Immature natural killer cell (primary cell): Measurements from ENCODE around the gene TMEM89. TPM values are rescaled to one million over a fixed set of nuclear protein-coding genes. Genes with fewer than 3 reads are reported as not detected.

Experiments
- DNase-seq, 3 donors: peaks; one replicate each; pipeline ENCODE4 v3.0.0; 2022; ENCODE audit warnings: mixed read lengths in 1 of 3
- H3K27ac Mint-ChIP-seq, 6 donors: one replicate each; pipeline ENCODE4 v1.8.0; 2020; ENCODE audit warnings: mixed read lengths in 6 of 6, mild to moderate bottlenecking in 5 of 6, inconsistent platforms in 4 of 6, moderate library complexity in 3 of 6
- H3K27me3 Mint-ChIP-seq, 3 donors: one replicate each; pipeline ENCODE4 v1.8.0; 2020 to 2021; ENCODE audit warnings: low read depth in 3 of 3, mild to moderate bottlenecking in 3 of 3, mixed read lengths in 3 of 3, moderate library complexity in 3 of 3, inconsistent platforms in 1 of 3
- H3K36me3 Mint-ChIP-seq, 3 donors: one replicate each; pipeline ENCODE4 v1.8.0; 2020; ENCODE audit warnings: mixed read lengths in 3 of 3, inconsistent platforms in 2 of 3, mild to moderate bottlenecking in 2 of 3
- H3K4me1 Mint-ChIP-seq, 2 donors: one replicate each; pipeline ENCODE4 v1.8.0; 2020; ENCODE audit warnings: inconsistent platforms in 2 of 2, mild to moderate bottlenecking in 2 of 2, mixed read lengths in 2 of 2, moderate library complexity in 1 of 2
- H3K4me3 Mint-ChIP-seq, 5 donors: one replicate each; pipeline ENCODE4 v1.8.0; 2020; ENCODE audit warnings: mild to moderate bottlenecking in 5 of 5, mixed read lengths in 5 of 5, inconsistent platforms in 3 of 5, moderate library complexity in 3 of 5
- H3K9me3 Mint-ChIP-seq, 6 donors: one replicate each; pipeline ENCODE4 v1.8.0; 2020; ENCODE audit warnings: mild to moderate bottlenecking in 6 of 6, mixed read lengths in 6 of 6, inconsistent platforms in 4 of 6, moderate library complexity in 3 of 6
- polyA plus RNA-seq, 3 donors: library from polyadenylated mRNA; unstranded; fragments of 300-500 nt; fragmentation: Illumina TruSeq; gene quantifications; one replicate each; pipeline ENCODE4 v1.2.3, GENCODE V29; 2021

Gene TMEM89
- polyA plus RNA-seq = not detected

GRCh38 chr3:48621461-48621869 lies at the start of gene TMEM89:
Gene TMEM89, minus strand, starts transcription at chr3:48621769. Its CDS starts 13 bp downstream, at chr3:48621756.
- no peak within 1 kb of the TSS for H3K27ac Mint-ChIP-seq
- no peak within 1 kb of the TSS for H3K4me3 Mint-ChIP-seq
- H3K36me3 Mint-ChIP-seq = no peaks in the 10 kb centered on the region
- H3K9me3 Mint-ChIP-seq = peaks cover 7 to 14% (median 10%) of the 10 kb centered on the region in 6 donors
- DNase-seq = no peak
- no peaks in the 10 kb centered on the region for H3K4me1 Mint-ChIP-seq
- H3K27me3 Mint-ChIP-seq = peaks cover 0 to 2% (median 0%) of the 10 kb centered on the region in 3 donors

GRCh38 chr3:48664929-48665328 lies 43.4 kb upstream of the TMEM89 start:
- H3K4me1 Mint-ChIP-seq = peaks cover 18 to 24% of the 10 kb centered on the region in 2 donors
- peaks cover 0 to 2% (median 0%) of the 10 kb centered on the region in 6 donors for H3K9me3 Mint-ChIP-seq
- H3K36me3 Mint-ChIP-seq = no peaks in the 10 kb centered on the region
- H3K27ac Mint-ChIP-seq = no peak overlapping the region
- H3K4me3 Mint-ChIP-seq = peak overlapping the region in 2 of 5 donors; percentile 27 to 43
- no peak for DNase-seq
- H3K27me3 Mint-ChIP-seq = peaks cover 18 to 26% (median 20%) of the 10 kb centered on the region in 3 donors

- Mint-ChIP-seq H3K36me3 (no peaks in the 10 kb centered on the region), H3K4me1 (peaks cover 18 to 26% of the 10 kb centered on the region in 2 donors), H3K4me3 (peak overlapping the region; percentile 76 to 89 (median 81)), H3K27ac (peak overlapping the region in 2 of 6 donors; percentile 32 to 35), H3K9me3 (peaks cover 0 to 2% (median 0%) of the 10 kb centered on the region in 6 donors), H3K27me3 (peaks cover 18 to 30% (median 20%) of the 10 kb centered on the region in 3 donors)
- DNase-seq = no peak
Measured at GRCh38 chr3:48664313-48664644, 42.7 kb upstream of the TMEM89 start.

- Mint-ChIP-seq H3K4me3 (peak overlapping the region; percentile 76 to 89 (median 81)), H3K27ac (peak overlapping the region in 3 of 6 donors; percentile 32 to 46 (median 35)), H3K4me1 (peaks cover 18 to 26% of the 10 kb centered on the region in 2 donors), H3K27me3 (peaks cover 18 to 30% (median 26%) of the 10 kb centered on the region in 3 donors), H3K36me3 (no peaks in the 10 kb centered on the region), H3K9me3 (peaks cover 0 to 2% (median 0%) of the 10 kb centered on the region in 6 donors)
- DNase-seq = peak; percentile 86 to 87 (median 86)
Measured at GRCh38 chr3:48663489-48664312, 42.1 kb upstream of the TMEM89 start.

GRCh38 chr3:48662753-48663488 lies 41.4 kb upstream of the TMEM89 start, which contains the start of gene CELSR3:
Gene CELSR3, minus strand, starts transcription at chr3:48662886. Its CDS starts 252 bp downstream, at chr3:48662634.
- Mint-ChIP-seq H3K27ac (peak within 1 kb of the TSS in 3 of 6 donors; percentile 32 to 57 (median 46)), H3K4me1 (peaks cover 18 to 26% of the 10 kb centered on the region in 2 donors), H3K36me3 (no peaks in the 10 kb centered on the region), H3K9me3 (peaks cover 0 to 2% (median 0%) of the 10 kb centered on the region in 6 donors), H3K27me3 (peaks cover 18 to 30% (median 27%) of the 10 kb centered on the region in 3 donors), H3K4me3 (peak within 1 kb of the TSS; percentile 76 to 89 (median 81))
- peak; percentile 49 to 61 (median 54) for DNase-seq

GRCh38 chr3:48662145-48662752 lies 40.7 kb upstream of the TMEM89 start:
- DNase-seq = no peak
- no peaks in the 10 kb centered on the region for H3K36me3 Mint-ChIP-seq
- H3K27me3 Mint-ChIP-seq = peaks cover 20 to 32% (median 31%) of the 10 kb centered on the region in 3 donors
- H3K4me3 Mint-ChIP-seq = peak overlapping the region in 3 of 5 donors; percentile 60 to 68 (median 66)
- no peak overlapping the region for H3K27ac Mint-ChIP-seq
- peaks cover 0 to 2% (median 0%) of the 10 kb centered on the region in 6 donors for H3K9me3 Mint-ChIP-seq
- peaks cover 18 to 28% of the 10 kb centered on the region in 2 donors for H3K4me1 Mint-ChIP-seq

GRCh38 chr3:48661501-48662144 lies 40.1 kb upstream of the TMEM89 start:
- Mint-ChIP-seq H3K9me3 (peaks cover 0 to 2% (median 0%) of the 10 kb centered on the region in 6 donors), H3K27me3 (peaks cover 20 to 32% (median 31%) of the 10 kb centered on the region in 3 donors), H3K36me3 (no peaks in the 10 kb centered on the region), H3K4me3 (peak overlapping the region; percentile 60 to 68 (median 62)), H3K4me1 (peaks cover 18 to 31% of the 10 kb centered on the region in 2 donors), H3K27ac (no peak overlapping the region)
- DNase-seq = peak; percentile 73 to 80 (median 74)

- H3K9me3 Mint-ChIP-seq = peaks cover 0 to 2% (median 0%) of the 10 kb centered on the region in 6 donors
- DNase-seq = no peak
- no peaks in the 10 kb centered on the region for H3K36me3 Mint-ChIP-seq
- H3K4me1 Mint-ChIP-seq = peaks cover 18 to 32% of the 10 kb centered on the region in 2 donors
- no peak overlapping the region for H3K27ac Mint-ChIP-seq
- H3K27me3 Mint-ChIP-seq = peaks cover 20 to 32% (median 31%) of the 10 kb centered on the region in 3 donors
- H3K4me3 Mint-ChIP-seq = peak overlapping the region in 1 of 5 donors; percentile 17
Measured at GRCh38 chr3:48660800-48661400, 39.3 kb upstream of the TMEM89 start.

GRCh38 chr3:48656841-48657281 lies 35.3 kb upstream of the TMEM89 start:
- no peaks in the 10 kb centered on the region for H3K36me3 Mint-ChIP-seq
- H3K27ac Mint-ChIP-seq = peak overlapping the region in 3 of 6 donors; percentile 46 to 77 (median 65)
- DNase-seq = peak in 2 of 3 donors; percentile 17 to 50
- peak overlapping the region; percentile 70 to 74 (median 73) for H3K4me3 Mint-ChIP-seq
- no peaks in the 10 kb centered on the region for H3K9me3 Mint-ChIP-seq
- H3K4me1 Mint-ChIP-seq = peaks cover 0 to 22% of the 10 kb centered on the region in 2 donors
- peaks cover 8 to 18% (median 17%) of the 10 kb centered on the region in 3 donors for H3K27me3 Mint-ChIP-seq

- Mint-ChIP-seq H3K4me3 (peak overlapping the region; percentile 73 to 83 (median 77)), H3K36me3 (no peaks in the 10 kb centered on the region), H3K27me3 (peaks cover 6 to 14% (median 11%) of the 10 kb centered on the region in 3 donors), H3K27ac (peak overlapping the region; percentile 61 to 84 (median 74)), H3K4me1 (peaks cover 0 to 18% of the 10 kb centered on the region in 2 donors), H3K9me3 (no peaks in the 10 kb centered on the region)
- peak; percentile 82 to 87 (median 85) for DNase-seq
Measured at GRCh38 chr3:48656061-48656840, 34.7 kb upstream of the TMEM89 start.

GRCh38 chr3:48655606-48656005 lies 34.0 kb upstream of the TMEM89 start:
- H3K27me3 Mint-ChIP-seq = peaks cover 2 to 14% (median 10%) of the 10 kb centered on the region in 3 donors
- peak; percentile 38 to 54 (median 43) for DNase-seq
- no peaks in the 10 kb centered on the region for H3K9me3 Mint-ChIP-seq
- no peaks in the 10 kb centered on the region for H3K36me3 Mint-ChIP-seq
- H3K4me3 Mint-ChIP-seq = peak overlapping the region; percentile 73 to 83 (median 77)
- peak overlapping the region; percentile 61 to 84 (median 69) for H3K27ac Mint-ChIP-seq
- peaks cover 0 to 18% of the 10 kb centered on the region in 2 donors for H3K4me1 Mint-ChIP-seq

GRCh38 chr3:48655063-48655462 lies 33.5 kb upstream of the TMEM89 start:
- Mint-ChIP-seq H3K27me3 (peaks cover 2 to 14% (median 6%) of the 10 kb centered on the region in 3 donors), H3K9me3 (no peaks in the 10 kb centered on the region), H3K36me3 (no peaks in the 10 kb centered on the region), H3K27ac (peak overlapping the region; percentile 40 to 80 (median 62)), H3K4me3 (peak overlapping the region; percentile 72 to 83 (median 74)), H3K4me1 (peaks cover 0 to 18% of the 10 kb centered on the region in 2 donors)
- no peak for DNase-seq
